HEK293T (cell line): ENCODE measurements around the gene EVI5L.

Source experiments
- ARNT ChIP-seq: fragments of 450-650 bp; IDR thresholded peaks from 2 replicates; pipeline ENCODE4 v1.6.1; 2017; ENCODE audit warnings: mild to moderate bottlenecking
- BHLHE40 ChIP-seq: fragments of 450-650 bp; IDR thresholded peaks from 2 replicates; pipeline ENCODE4 v1.6.1; 2016; ENCODE audit warnings: mild to moderate bottlenecking, moderate library complexity, borderline replicate concordance
- CTBP1 ChIP-seq: fragments of 450-650 bp; IDR thresholded peaks from 2 replicates; pipeline ENCODE4 v1.6.1; 2016; ENCODE audit warnings: borderline replicate concordance
- ELF4 ChIP-seq: fragments of 450-650 bp; IDR thresholded peaks from 2 replicates; pipeline ENCODE4 v1.6.1; 2017; ENCODE audit warnings: antibody characterized with exemption
- FOXA1 ChIP-seq: fragments of 450-650 bp; IDR thresholded peaks from 2 replicates; pipeline ENCODE4 v1.6.1; 2016; ENCODE audit warnings: mild to moderate bottlenecking
- FOXK2 ChIP-seq: fragments of 450-650 bp; IDR thresholded peaks from 2 replicates; pipeline ENCODE4 v1.6.1; 2016; ENCODE audit warnings: mild to moderate bottlenecking
- FOXM1 ChIP-seq: fragments of 450-650 bp; IDR thresholded peaks from 2 replicates; pipeline ENCODE4 v1.6.1; 2017; ENCODE audit warnings: mild to moderate bottlenecking, borderline replicate concordance
- HDGF ChIP-seq: fragments of 450-650 bp; IDR thresholded peaks from 2 replicates; pipeline ENCODE4 v1.6.1; 2017; ENCODE audit warnings: antibody characterized with exemption, borderline replicate concordance
- LEF1 ChIP-seq: fragments of 450-650 bp; IDR thresholded peaks from 2 replicates; pipeline ENCODE4 v1.6.1; 2017; ENCODE audit warnings: mild to moderate bottlenecking, borderline replicate concordance
- NFRKB ChIP-seq: fragments of 450-650 bp; IDR thresholded peaks from 2 replicates; pipeline ENCODE4 v1.6.1; 2016; ENCODE audit warnings: mild to moderate bottlenecking, moderate library complexity
- PKNOX1 ChIP-seq: fragments of 450-650 bp; IDR thresholded peaks from 2 replicates; pipeline ENCODE4 v1.6.1; 2016
- TARDBP ChIP-seq: fragments of 450-650 bp; IDR thresholded peaks from 2 replicates; pipeline ENCODE4 v1.6.1; 2016

- TF ChIP-seq TARDBP (no peak), FOXM1 (no peak), FOXA1 (no peak), ELF4 (no peak), ARNT (no peak), BHLHE40 (no peak), HDGF (no peak), PKNOX1 (no peak), CTBP1 (no peak), FOXK2 (no peak), LEF1 (no peak), NFRKB (no peak)
Measured at GRCh38 chr19:7908078-7908699, 78.2 kb downstream of the EVI5L start.
